Middle frontal gyrus (tissue), 1 donor: ENCODE data around the gene EVC.
A peak's percentile ranks its signal among the peaks of the same experiment; 100 is the strongest.
"Not testable (repeated sequence)": the region's sequence is repeated elsewhere in the genome, so short reads cannot be mapped to it uniquely, and the experiment has no call there.

Experiments
- DNase-seq: peaks from one replicate; pipeline ENCODE4 v3.0.0-alpha.2; 2015; ENCODE audit warnings: low spot score; ENCODE audit errors: extremely low spot score

Gene EVC

DNA sequence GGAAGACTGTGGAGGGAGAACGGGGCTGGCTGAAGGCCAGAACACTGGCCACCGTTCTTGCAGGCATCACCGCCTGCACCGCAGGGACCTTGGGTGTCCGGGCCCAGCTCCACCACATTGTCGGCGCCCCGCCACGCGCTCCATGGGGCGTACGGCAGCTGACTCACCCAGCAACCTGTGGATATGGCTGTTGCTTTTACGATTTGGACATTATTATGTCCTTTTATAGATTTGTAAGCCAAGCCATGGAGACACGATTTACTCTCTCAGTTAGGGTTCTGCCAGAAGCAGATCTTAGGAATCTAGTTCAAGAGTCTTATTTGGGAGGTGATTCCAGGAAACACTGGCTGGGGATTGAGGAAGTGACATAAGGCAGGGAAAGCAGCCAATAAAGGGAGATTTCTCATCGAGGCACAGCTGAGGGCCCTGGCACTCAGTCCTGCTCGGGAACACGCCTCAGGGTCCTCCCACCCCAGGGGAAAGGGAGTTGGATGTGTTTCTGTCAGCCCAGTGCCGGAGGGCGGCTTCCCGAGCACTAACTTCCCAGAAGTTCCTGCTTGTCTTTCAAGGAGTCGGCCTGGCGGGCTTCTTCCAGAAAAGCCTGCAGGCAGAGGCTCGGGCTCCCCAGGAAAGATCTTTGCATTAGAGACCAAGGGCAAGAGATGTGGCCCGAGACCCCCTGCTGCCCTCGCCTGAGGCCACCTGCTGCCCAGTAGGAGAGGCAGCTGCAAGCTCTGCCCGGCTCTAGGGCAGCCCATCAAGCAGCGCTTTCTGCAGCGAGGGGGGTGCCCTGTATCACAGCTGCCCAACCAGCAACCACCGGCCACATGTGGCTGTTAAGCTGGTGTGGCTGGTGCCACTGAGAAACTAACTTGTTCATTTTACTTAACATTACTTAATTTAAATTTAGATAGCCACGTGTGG, 129.0 kb downstream of the EVC start:
- no peak for DNase-seq

- no peak for DNase-seq
Observed at GRCh38 chr4:5842456-5842855, 131.5 kb downstream of the EVC start.

- no peak for DNase-seq
Observed at GRCh38 chr4:5843573-5844530, 132.9 kb downstream of the EVC start.

GRCh38 chr4:5845035-5845905, 134.3 kb downstream of the EVC start:
- peak; percentile 36 for DNase-seq

- DNase-seq, result no peak
Observed at GRCh38 chr4:5851637-5852301, 140.8 kb downstream of the EVC start.

DNA sequence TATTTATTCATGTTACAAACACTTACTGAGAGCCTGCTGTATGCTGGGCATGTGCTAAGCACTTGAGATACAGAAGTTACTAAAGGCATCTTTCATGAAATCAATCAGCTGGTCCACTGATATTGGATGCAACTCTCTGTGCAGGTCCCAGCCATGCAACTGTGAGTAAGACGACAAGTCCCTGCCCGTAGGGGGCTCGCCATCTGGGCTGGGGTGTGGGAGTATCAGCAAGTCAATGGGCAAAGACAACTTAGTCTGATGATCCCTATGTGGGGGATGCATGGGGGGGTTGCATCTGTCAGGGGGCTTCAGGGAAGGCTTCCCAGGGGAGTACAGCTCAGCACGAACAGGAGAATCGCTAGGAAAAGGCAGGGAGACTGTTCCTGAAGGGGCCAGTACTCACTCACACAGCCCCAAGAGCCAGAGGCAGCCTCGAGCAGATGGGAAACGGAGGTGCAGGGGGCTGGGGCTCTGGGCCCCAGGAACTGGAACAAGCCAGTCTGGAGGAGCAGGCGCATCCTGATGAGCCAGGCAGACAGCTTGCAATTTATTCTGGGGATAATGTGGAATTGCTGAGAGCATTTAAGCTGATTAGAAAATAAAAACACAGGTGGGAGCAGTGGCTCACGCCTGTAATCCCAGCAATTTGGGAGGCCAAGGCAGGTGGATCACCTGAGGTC, 141.7 kb downstream of the EVC start:
- DNase-seq, result no peak

- no peak for DNase-seq
Observed at GRCh38 chr4:5854929-5855328, 143.9 kb downstream of the EVC start.

- DNase-seq, result not testable (repeated sequence)
Observed at GRCh38 chr4:5856362-5856761, 145.4 kb downstream of the EVC start.

GRCh38 chr4:5857199-5857598, 146.2 kb downstream of the EVC start:
- no peak for DNase-seq

DNA sequence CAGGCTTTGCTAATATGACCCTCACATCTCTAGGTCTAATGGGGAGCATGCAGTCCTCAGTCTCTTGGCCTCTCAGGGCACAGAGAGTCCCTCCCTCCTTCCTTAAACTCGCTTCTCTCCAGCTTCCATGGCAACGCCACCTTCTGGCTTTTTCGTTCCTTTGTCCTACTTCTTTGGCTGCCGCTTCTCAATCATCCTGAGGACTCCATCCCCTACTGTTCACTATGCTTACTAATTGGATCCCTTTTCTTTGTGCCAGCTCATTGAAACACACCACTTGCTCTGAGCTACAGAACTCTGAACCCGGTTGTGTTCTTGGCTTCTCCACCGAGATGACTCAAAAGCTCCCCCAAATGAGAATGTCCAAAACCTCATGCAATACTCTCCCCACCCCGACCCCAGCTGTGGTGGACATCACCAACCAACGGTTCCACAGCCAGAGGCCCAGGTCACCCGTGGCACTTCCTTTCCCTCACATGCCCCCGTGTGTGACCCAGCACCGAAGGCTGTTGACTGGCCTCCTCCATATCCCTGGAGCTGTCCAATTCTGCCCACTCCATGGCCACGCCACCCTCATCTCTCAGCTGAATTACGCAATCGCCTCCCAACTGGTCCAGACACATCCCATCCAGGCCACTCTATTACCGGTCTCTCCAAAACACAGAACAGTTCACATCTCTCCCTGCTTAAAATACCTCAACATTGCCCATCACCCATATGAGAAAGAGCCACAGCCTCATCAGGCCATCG, 147.2 kb downstream of the EVC start:
- no peak for DNase-seq

GRCh38 chr4:5863461-5864113, 152.6 kb downstream of the EVC start:
- peak; percentile 20 for DNase-seq
